Lower leg skin (tissue), 3 donors: ENCODE results near the gene ADORA1.

Experiments
- CTCF ChIP-seq, 3 donors: fragments of 450-650 bp; IDR thresholded peaks; one replicate each; pipeline ENCODE4 v1.5.1; 2016; ENCODE audit warnings: antibody characterized with exemption in 3 of 3, mild to moderate bottlenecking in 3 of 3, moderate library complexity in 2 of 3
- POLR2A ChIP-seq, 2 donors: fragments of 450-650 bp; IDR thresholded peaks; one replicate each; pipeline ENCODE4 v1.6.1; 2016 to 2017; ENCODE audit warnings: antibody characterized with exemption in 2 of 2, mild to moderate bottlenecking in 1 of 2, moderate library complexity in 1 of 2

DNA sequence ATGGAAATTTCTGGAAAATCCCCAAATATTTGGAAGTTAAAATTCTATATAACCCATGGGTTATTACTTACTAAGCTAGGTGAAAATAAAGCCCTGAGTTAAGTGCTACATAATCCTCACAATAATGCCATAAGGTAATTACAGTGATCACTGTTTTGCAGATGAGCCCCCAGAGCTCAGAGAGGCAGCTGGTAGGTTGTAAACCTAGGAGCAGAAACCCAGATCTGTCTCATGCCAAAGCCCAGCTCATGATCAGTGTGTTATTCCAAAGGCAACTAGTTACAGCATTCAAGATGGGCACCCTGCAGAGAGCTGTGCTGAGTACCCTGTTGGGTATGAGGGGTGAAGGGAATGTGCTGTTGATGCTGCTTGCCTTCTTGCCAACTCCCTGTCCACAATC, 31.0 kb upstream of the ADORA1 start:
- TF ChIP-seq CTCF (IDR thresholded peaks at IDR 0.05) (no peak), POLR2A (IDR thresholded peaks at IDR 0.05) (no peak)
